Activated T-helper 9 cell treated with anti-CD3 and anti-CD28 coated beads, Interleukin-2, amount 50 U/mL, for 16 hours (primary cell): ENCODE data around the gene NNMT.

ENCODE experiments used
- DNase-seq: peaks from one replicate; pipeline ENCODE4 v3.0.0-alpha.2; 2020; ENCODE audit warnings: low read depth

Gene NNMT

GRCh38 chr11:114295676-114296604, at the start of gene NNMT:
NNMT (plus strand) TSS chr11:114296399; CDS start chr11:114296557, 158 bp downstream.
- DNase-seq, result no peak

GRCh38 chr11:114247070-114247789, 49.0 kb upstream of the NNMT start:
- DNase-seq, result no peak

- DNase-seq, result no peak
These were observed 46.0 kb upstream of the NNMT start for GRCh38 chr11:114250180-114250579.

- no peak for DNase-seq
These were observed 45.0 kb upstream of the NNMT start for GRCh38 chr11:114250993-114251814.

- DNase-seq, result no peak
These were observed 44.3 kb upstream of the NNMT start for GRCh38 chr11:114251815-114252337.

- no peak for DNase-seq
These were observed 43.4 kb upstream of the NNMT start for GRCh38 chr11:114252767-114253166.

- no peak for DNase-seq
These were observed 42.4 kb upstream of the NNMT start for GRCh38 chr11:114253771-114254170.

GRCh38 chr11:114254571-114255146, 41.5 kb upstream of the NNMT start:
- no peak for DNase-seq

GRCh38 chr11:114255289-114255688, 40.9 kb upstream of the NNMT start:
- no peak for DNase-seq

GRCh38 chr11:114256176-114256966, 39.8 kb upstream of the NNMT start:
- no peak for DNase-seq

GRCh38 chr11:114256967-114257286, 39.3 kb upstream of the NNMT start:
- no peak for DNase-seq

- DNase-seq, result no peak
These were observed 38.3 kb upstream of the NNMT start for GRCh38 chr11:114257621-114258558.

- DNase-seq, result no peak
These were observed 37.5 kb upstream of the NNMT start for GRCh38 chr11:114258696-114259095.

GRCh38 chr11:114259124-114259526, 37.1 kb upstream of the NNMT start:
- no peak for DNase-seq

- DNase-seq, result no peak
These were observed 36.6 kb upstream of the NNMT start for GRCh38 chr11:114259551-114259983.

- DNase-seq, result no peak
These were observed 36.1 kb upstream of the NNMT start for GRCh38 chr11:114260077-114260476.

GRCh38 chr11:114260483-114260882, 35.7 kb upstream of the NNMT start:
- DNase-seq, result no peak

GRCh38 chr11:114261791-114262190, 34.4 kb upstream of the NNMT start:
- DNase-seq, result no peak

- no peak for DNase-seq
These were observed 33.3 kb upstream of the NNMT start for GRCh38 chr11:114262681-114263512.
